Dermis blood vessel endothelial cell (primary cell): Measurements from ENCODE around the gene SLC16A8. TPM values are rescaled to one million over a fixed set of nuclear protein-coding genes. Genes with fewer than 3 reads are reported as not detected.
"Not testable (repeated sequence)": the region's sequence is repeated elsewhere in the genome, so short reads cannot be mapped to it uniquely, and the experiment has no call there.

Experiments used
- DNase-seq: peaks from one replicate; pipeline ENCODE4 v3.0.0; 2010
- total RNA-seq: library from RNA; depleted of rRNA; stranded (reverse); fragments of >200 nt; gene quantifications from 2 replicates; pipeline ENCODE4 v1.2.3, GENCODE V29; 2014

SLC16A8 gene
- total RNA-seq = 0.05 TPM in 1 of 2 replicates, not detected in the other

- DNase-seq = no peak
Measured at GRCh38 chr22:38083931-38084631, at the start of gene SLC16A8. Gene SLC16A8 (minus strand): TSS chr22:38084184. CDS start chr22:38082873, 1,311 bp downstream.

GRCh38 chr22:38133331-38133730 lies 49.3 kb upstream of the SLC16A8 start:
- no peak for DNase-seq

GRCh38 chr22:38132794-38133193 lies 48.8 kb upstream of the SLC16A8 start:
- DNase-seq = no peak

GRCh38 chr22:38132136-38132535 lies 48.2 kb upstream of the SLC16A8 start:
- DNase-seq = no peak

- DNase-seq = no peak
Measured at GRCh38 chr22:38131399-38131798, 47.4 kb upstream of the SLC16A8 start.

GRCh38 chr22:38129856-38130255 lies 45.9 kb upstream of the SLC16A8 start:
- DNase-seq = no peak

GRCh38 chr22:38129021-38129420 lies 45.0 kb upstream of the SLC16A8 start:
- DNase-seq = no peak

GRCh38 chr22:38127869-38128268 lies 43.9 kb upstream of the SLC16A8 start:
- DNase-seq = no peak

GRCh38 chr22:38126928-38127668 lies 43.1 kb upstream of the SLC16A8 start:
- no peak for DNase-seq

- no peak for DNase-seq
Measured at GRCh38 chr22:38125751-38126201, 41.8 kb upstream of the SLC16A8 start.

GRCh38 chr22:38125038-38125610 lies 41.1 kb upstream of the SLC16A8 start:
- no peak for DNase-seq

- no peak for DNase-seq
Measured at GRCh38 chr22:38124236-38124974, 40.4 kb upstream of the SLC16A8 start.

- no peak for DNase-seq
Measured at GRCh38 chr22:38122616-38123015, 38.6 kb upstream of the SLC16A8 start.

- no peak for DNase-seq
Measured at GRCh38 chr22:38120359-38121110, 36.6 kb upstream of the SLC16A8 start.

GRCh38 chr22:38118747-38119146 lies 34.8 kb upstream of the SLC16A8 start:
- not testable (repeated sequence) for DNase-seq

- DNase-seq = no peak
Measured at GRCh38 chr22:38118182-38118581, 34.2 kb upstream of the SLC16A8 start.

GRCh38 chr22:38117556-38117955 lies 33.6 kb upstream of the SLC16A8 start:
- DNase-seq = peak; percentile 59

- no peak for DNase-seq
Measured at GRCh38 chr22:38115423-38116205, 31.6 kb upstream of the SLC16A8 start.

GRCh38 chr22:38114484-38115398 lies 30.8 kb upstream of the SLC16A8 start:
- peak; percentile 92 for DNase-seq

GRCh38 chr22:38112381-38112780 lies 28.4 kb upstream of the SLC16A8 start:
- DNase-seq = no peak
